Neural cell (in vitro differentiated cells): ENCODE measurements around the gene TNS4. TPM values are rescaled to one million over a fixed set of nuclear protein-coding genes. Genes with fewer than 3 reads are reported as not detected.

Source experiments
- H2AFZ ChIP-seq: fragments of 200-600, 300-800 bp; sonication (generic), shearing (Covaris generic); 2 replicates; pipeline ENCODE4 v1.6.0; 2014; ENCODE audit warnings: low read depth, mild to moderate bottlenecking, antibody characterized with exemption, low read length, moderate library complexity
- H3F3A ChIP-seq: fragments of 200-600 bp; shearing (Covaris generic); 2 replicates; pipeline ENCODE4 v1.6.1; 2016; ENCODE audit warnings: mild to moderate bottlenecking, moderate library complexity, mixed read lengths, antibody characterized with exemption, low read length; ENCODE audit not compliant: insufficient read depth, poor library complexity, severe bottlenecking
- H3K27ac ChIP-seq: fragments of 200-600, 300-800 bp; sonication (generic), shearing (Covaris generic); 2 replicates; pipeline ENCODE4 v1.5.1; 2014; ENCODE audit warnings: mild to moderate bottlenecking, low read length, moderate library complexity
- H3K27me3 ChIP-seq: fragments of 300-800, 200-600 bp; sonication (generic), shearing (Covaris generic); 2 replicates; pipeline ENCODE4 v1.6.0; 2014; ENCODE audit warnings: mild to moderate bottlenecking, low read depth, low read length, moderate library complexity; ENCODE audit not compliant: insufficient read depth
- H3K36me3 ChIP-seq: fragments of 300-800, 200-600 bp; sonication (generic), shearing (Covaris generic); 2 replicates; pipeline ENCODE4 v1.5.1; 2014; ENCODE audit warnings: mild to moderate bottlenecking, antibody characterized with exemption, low read length, moderate library complexity; ENCODE audit not compliant: insufficient read depth
- H3K4me2 ChIP-seq: fragments of 300-800, 200-600 bp; sonication (generic), shearing (Covaris generic); 2 replicates; pipeline ENCODE4 v1.6.0; 2014; ENCODE audit warnings: mild to moderate bottlenecking, low read length
- H3K4me3 ChIP-seq: fragments of 300-800, 200-600 bp; sonication (generic), shearing (Covaris generic); 2 replicates; pipeline ENCODE4 v1.5.1; 2014; ENCODE audit warnings: mild to moderate bottlenecking, low read length, moderate library complexity
- H3K79me2 ChIP-seq: fragments of 200-600 bp; shearing (Covaris generic); replicated peaks from 2 replicates; pipeline ENCODE4 v1.6.0; 2014; ENCODE audit warnings: mild to moderate bottlenecking, low read length, moderate library complexity; ENCODE audit not compliant: insufficient read depth
- H3K9ac ChIP-seq: fragments of 300-800, 200-600 bp; sonication (generic), shearing (Covaris generic); 2 replicates; pipeline ENCODE4 v1.6.1; 2016; ENCODE audit warnings: mild to moderate bottlenecking, low read length, mixed read lengths
- H3K9me2 ChIP-seq: fragments of 200-600 bp; shearing (Covaris generic); 2 replicates; pipeline ENCODE4 v1.6.1; 2016; ENCODE audit warnings: mild to moderate bottlenecking, low read length, mixed read lengths; ENCODE audit not compliant: insufficient read depth
- H3K9me3 ChIP-seq: fragments of 200-600, 300-800 bp; sonication (generic), shearing (Covaris generic); 2 replicates; pipeline ENCODE4 v1.6.1; 2016; ENCODE audit warnings: mild to moderate bottlenecking, mixed run types, low read length, moderate library complexity, mixed read lengths
- H4K20me1 ChIP-seq: fragments of 200-600 bp; shearing (Covaris generic); 2 replicates; pipeline ENCODE4 v1.6.1; 2016; ENCODE audit warnings: mild to moderate bottlenecking, mixed run types; ENCODE audit not compliant: insufficient read depth
- CTCF ChIP-seq: fragments of 450-650 bp; IDR thresholded peaks from 2 replicates; pipeline ENCODE4 v1.5.1; 2014; ENCODE audit warnings: antibody characterized with exemption, mild to moderate bottlenecking, moderate library complexity; ENCODE audit not compliant: poor library complexity, severe bottlenecking
- EP300 ChIP-seq: fragments of 450-650 bp; conservative IDR thresholded peaks from 2 replicates; pipeline ENCODE4 v1.6.1; 2014; ENCODE audit warnings: antibody characterized with exemption, mild to moderate bottlenecking, moderate library complexity; ENCODE audit not compliant: poor library complexity, severe bottlenecking
- EZH2 ChIP-seq: fragments of 200-600, 300-800 bp; shearing (Covaris generic), sonication (generic); IDR thresholded peaks from 2 replicates; pipeline ENCODE4 v1.6.1; 2014; ENCODE audit warnings: antibody characterized with exemption, low read length, borderline replicate concordance, mild to moderate bottlenecking; ENCODE audit not compliant: insufficient read depth, poor library complexity, severe bottlenecking
- MXI1 ChIP-seq: fragments of 450-650 bp; conservative IDR thresholded peaks from 2 replicates; pipeline ENCODE4 v1.6.1; 2014; ENCODE audit warnings: antibody characterized with exemption, mild to moderate bottlenecking; ENCODE audit not compliant: poor library complexity, severe bottlenecking
- POLR2AphosphoS5 ChIP-seq: IDR thresholded peaks from 2 replicates; pipeline ENCODE4 v1.6.1; 2012
- RAD21 ChIP-seq: fragments of 450-650 bp; conservative IDR thresholded peaks from 2 replicates; pipeline ENCODE4 v1.6.1; 2014; ENCODE audit warnings: antibody characterized with exemption, mild to moderate bottlenecking, moderate library complexity
- SMC3 ChIP-seq: fragments of 450-650 bp; conservative IDR thresholded peaks from 2 replicates; pipeline ENCODE4 v1.6.1; 2014; ENCODE audit warnings: antibody characterized with exemption, mild to moderate bottlenecking, moderate library complexity; ENCODE audit not compliant: poor library complexity
- TAF1 ChIP-seq: IDR thresholded peaks from 2 replicates; pipeline ENCODE4 v1.6.1; 2012; ENCODE audit warnings: low read depth
- polyA plus RNA-seq: library from polyadenylated mRNA; depleted of rRNA; stranded (reverse); fragments of >200 nt; gene quantifications from 2 replicates; pipeline ENCODE4 v1.2.3, GENCODE V29; 2014
- TF ChIP-seq, protein P1 (sequence below): IDR thresholded peaks from 2 replicates; pipeline ENCODE4 v1.6.1; 2012; ENCODE audit warnings: borderline replicate concordance

TNS4 gene
- polyA plus RNA-seq, 1 donor from 2014 or later: not detected

DNA sequence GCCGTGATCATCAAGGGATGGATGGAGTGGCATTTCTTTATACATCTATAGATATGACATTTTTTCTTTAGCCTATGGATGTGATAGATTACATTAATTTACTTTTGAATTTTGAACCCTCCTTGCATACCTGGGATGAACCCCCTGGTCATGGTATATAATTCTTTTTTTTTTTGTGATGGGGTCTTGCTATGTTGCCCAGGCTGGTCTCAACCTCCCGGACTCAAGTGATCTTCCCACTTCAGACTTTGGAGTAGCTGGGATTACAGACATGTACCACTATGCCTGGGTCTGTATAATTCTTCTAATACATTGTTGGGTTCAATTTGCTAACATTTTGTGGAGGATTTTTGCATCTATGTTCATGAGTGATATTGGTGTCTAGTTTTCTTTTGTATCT lies 1.7 kb upstream of the TNS4 start:
- no peak overlapping the region for H3K4me3 ChIP-seq
- TF ChIP-seq TAF1: no peak
- no peak for TF ChIP-seq SMC3
- no peak for TF ChIP-seq MXI1
- no peak for TF ChIP-seq EZH2
- no peak for TF ChIP-seq CTCF
- TF ChIP-seq POLR2AphosphoS5: no peak
- TF ChIP-seq, protein P1, sequence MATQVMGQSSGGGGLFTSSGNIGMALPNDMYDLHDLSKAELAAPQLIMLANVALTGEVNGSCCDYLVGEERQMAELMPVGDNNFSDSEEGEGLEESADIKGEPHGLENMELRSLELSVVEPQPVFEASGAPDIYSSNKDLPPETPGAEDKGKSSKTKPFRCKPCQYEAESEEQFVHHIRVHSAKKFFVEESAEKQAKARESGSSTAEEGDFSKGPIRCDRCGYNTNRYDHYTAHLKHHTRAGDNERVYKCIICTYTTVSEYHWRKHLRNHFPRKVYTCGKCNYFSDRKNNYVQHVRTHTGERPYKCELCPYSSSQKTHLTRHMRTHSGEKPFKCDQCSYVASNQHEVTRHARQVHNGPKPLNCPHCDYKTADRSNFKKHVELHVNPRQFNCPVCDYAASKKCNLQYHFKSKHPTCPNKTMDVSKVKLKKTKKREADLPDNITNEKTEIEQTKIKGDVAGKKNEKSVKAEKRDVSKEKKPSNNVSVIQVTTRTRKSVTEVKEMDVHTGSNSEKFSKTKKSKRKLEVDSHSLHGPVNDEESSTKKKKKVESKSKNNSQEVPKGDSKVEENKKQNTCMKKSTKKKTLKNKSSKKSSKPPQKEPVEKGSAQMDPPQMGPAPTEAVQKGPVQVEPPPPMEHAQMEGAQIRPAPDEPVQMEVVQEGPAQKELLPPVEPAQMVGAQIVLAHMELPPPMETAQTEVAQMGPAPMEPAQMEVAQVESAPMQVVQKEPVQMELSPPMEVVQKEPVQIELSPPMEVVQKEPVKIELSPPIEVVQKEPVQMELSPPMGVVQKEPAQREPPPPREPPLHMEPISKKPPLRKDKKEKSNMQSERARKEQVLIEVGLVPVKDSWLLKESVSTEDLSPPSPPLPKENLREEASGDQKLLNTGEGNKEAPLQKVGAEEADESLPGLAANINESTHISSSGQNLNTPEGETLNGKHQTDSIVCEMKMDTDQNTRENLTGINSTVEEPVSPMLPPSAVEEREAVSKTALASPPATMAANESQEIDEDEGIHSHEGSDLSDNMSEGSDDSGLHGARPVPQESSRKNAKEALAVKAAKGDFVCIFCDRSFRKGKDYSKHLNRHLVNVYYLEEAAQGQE: no peak
- no peak for TF ChIP-seq RAD21
- TF ChIP-seq EP300: no peak
- H3K27ac ChIP-seq: no peak overlapping the region
- H3K27me3 ChIP-seq: no peaks in the 10 kb centered on the region
- H3K9me3 ChIP-seq: no peaks in the 10 kb centered on the region
- no peak overlapping the region for H3K4me2 ChIP-seq
- no peak overlapping the region for H2AFZ ChIP-seq
- no peak overlapping the region for H3K9ac ChIP-seq
- no peaks in the 10 kb centered on the region for H3F3A ChIP-seq
- H3K79me2 ChIP-seq: no peaks in the 10 kb centered on the region
- H3K9me2 ChIP-seq: no peaks in the 10 kb centered on the region
- no peaks in the 10 kb centered on the region for H3K36me3 ChIP-seq
- no peaks in the 10 kb centered on the region for H4K20me1 ChIP-seq

DNA sequence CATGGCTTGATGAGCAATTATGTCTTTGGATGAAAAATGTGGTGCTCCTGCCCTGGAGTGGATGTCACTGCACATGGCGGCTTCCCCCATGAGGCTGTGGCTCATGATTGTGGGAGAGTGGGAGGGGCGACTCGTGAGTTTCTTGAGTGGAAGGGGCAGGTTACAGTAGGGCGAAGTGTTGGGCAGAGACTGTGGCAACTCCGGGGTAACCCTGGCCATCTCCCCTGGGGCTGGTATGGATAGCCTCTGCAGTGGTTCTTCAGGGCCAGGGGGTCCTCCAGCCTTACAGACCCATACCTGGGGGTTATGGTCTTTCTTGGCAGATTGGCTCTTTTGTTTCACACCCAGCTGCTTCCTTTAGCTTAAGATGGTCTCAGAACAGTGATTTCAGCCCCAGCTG lies 1.3 kb upstream of the TNS4 start:
- H2AFZ ChIP-seq: no peak overlapping the region
- no peak overlapping the region for H3K9ac ChIP-seq
- no peaks in the 10 kb centered on the region for H4K20me1 ChIP-seq
- H3F3A ChIP-seq: no peaks in the 10 kb centered on the region
- H3K9me3 ChIP-seq: no peaks in the 10 kb centered on the region
- no peak overlapping the region for H3K4me3 ChIP-seq
- H3K36me3 ChIP-seq: no peaks in the 10 kb centered on the region
- H3K27me3 ChIP-seq: no peaks in the 10 kb centered on the region
- no peak overlapping the region for H3K4me2 ChIP-seq
- H3K79me2 ChIP-seq: no peaks in the 10 kb centered on the region
- TF ChIP-seq POLR2AphosphoS5 (no peak), EZH2 (no peak), MXI1 (no peak), CTCF (no peak), SMC3 (no peak), RAD21 (no peak), EP300 (no peak), TAF1 (no peak)
- TF ChIP-seq, protein P1: no peak
- no peak overlapping the region for H3K27ac ChIP-seq
- no peaks in the 10 kb centered on the region for H3K9me2 ChIP-seq
